ENCODE data around the gene FAM171A2. TPM values are rescaled to one million over a fixed set of nuclear protein-coding genes. Genes with fewer than 3 reads are reported as not detected.
A peak's percentile ranks its signal among the peaks of the same experiment; 100 is the strongest.

Gene FAM171A2
- total and polyA plus RNA-seq, 8 donors: 0.30 to 5.4 (median 0.31) TPM; not detected in 3

DNA sequence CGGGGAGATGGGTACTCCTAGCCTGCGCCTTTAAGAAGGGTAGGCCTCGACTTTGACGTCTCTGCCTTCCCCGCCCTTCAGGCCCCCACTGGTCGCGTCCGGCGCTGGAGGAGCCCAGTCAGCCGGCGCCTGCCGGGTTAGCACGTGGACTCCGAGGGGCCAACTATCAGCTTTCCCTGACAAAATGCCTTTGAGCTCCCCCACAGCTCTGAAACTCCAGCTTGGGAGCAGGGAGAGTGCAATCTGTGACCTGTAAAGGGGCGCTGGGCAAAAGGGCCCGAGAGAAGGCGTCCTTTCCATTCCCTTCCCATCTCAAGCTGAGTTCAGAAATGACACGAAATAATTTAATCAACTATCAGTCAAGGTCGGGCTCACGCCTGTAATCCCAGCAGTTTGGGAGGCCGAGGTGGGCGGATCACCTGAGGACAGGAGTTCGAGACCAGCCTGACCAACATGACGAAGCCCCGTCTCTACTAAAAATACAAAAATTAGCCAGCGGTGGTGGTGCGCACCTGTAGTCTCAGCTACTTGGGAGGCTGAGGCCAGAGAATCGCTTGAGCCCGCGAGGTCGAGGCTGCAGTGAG is 36.7 kb downstream of the FAM171A2 start:
- no peaks in the 10 kb centered on the region for H3K27me3 ChIP-seq
- H3K36me3 ChIP-seq: peaks cover 4 to 7% (median 6%) of the 10 kb centered on the region in 4 donors
- H3K9me3 ChIP-seq: no peaks in the 10 kb centered on the region
- TF ChIP-seq POLR2A (IDR thresholded peaks at IDR 0.05): no peak
- TF ChIP-seq POLR2AphosphoS5 (IDR thresholded peaks at IDR 0.05): peak; percentile 57 to 92 (median 78)
- TF ChIP-seq EP300 (IDR thresholded peaks at IDR 0.05): no peak
- TF ChIP-seq, protein P1, sequence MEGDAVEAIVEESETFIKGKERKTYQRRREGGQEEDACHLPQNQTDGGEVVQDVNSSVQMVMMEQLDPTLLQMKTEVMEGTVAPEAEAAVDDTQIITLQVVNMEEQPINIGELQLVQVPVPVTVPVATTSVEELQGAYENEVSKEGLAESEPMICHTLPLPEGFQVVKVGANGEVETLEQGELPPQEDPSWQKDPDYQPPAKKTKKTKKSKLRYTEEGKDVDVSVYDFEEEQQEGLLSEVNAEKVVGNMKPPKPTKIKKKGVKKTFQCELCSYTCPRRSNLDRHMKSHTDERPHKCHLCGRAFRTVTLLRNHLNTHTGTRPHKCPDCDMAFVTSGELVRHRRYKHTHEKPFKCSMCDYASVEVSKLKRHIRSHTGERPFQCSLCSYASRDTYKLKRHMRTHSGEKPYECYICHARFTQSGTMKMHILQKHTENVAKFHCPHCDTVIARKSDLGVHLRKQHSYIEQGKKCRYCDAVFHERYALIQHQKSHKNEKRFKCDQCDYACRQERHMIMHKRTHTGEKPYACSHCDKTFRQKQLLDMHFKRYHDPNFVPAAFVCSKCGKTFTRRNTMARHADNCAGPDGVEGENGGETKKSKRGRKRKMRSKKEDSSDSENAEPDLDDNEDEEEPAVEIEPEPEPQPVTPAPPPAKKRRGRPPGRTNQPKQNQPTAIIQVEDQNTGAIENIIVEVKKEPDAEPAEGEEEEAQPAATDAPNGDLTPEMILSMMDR (IDR thresholded peaks at IDR 0.05): peak in 1 of 7 experiments; percentile 9
- peak; percentile 97 to 99 for DNase-seq
- H3K4me1 ChIP-seq: peaks cover 18 to 52% (median 42%) of the 10 kb centered on the region in 4 donors
- peak overlapping the region; percentile 96 to 99 (median 98) for H3K4me3 ChIP-seq
- H3K27ac ChIP-seq: peak overlapping the region in 4 of 5 donors; percentile 90 to 97 (median 94)
- WGBS, 5 donors: 21 to 49% (median 27%) methylated on average over 17 to 31 of the region's 31 CpGs
- intact Hi-C loops (cut with DNase I; ENCODE audit: low total_unique reads): no loop called here

- Histone ChIP-seq H3K27ac (peak within 1 kb of the TSS; percentile 90 to 97 (median 96)), H3K36me3 (peaks cover 26 to 29% (median 28%) of the 10 kb centered on the region in 4 donors), H3K4me1 (peaks cover 18 to 41% (median 34%) of the 10 kb centered on the region in 4 donors), H3K4me3 (peak within 1 kb of the TSS; percentile 96 to 99 (median 98)), H3K9me3 (no peaks in the 10 kb centered on the region), H3K27me3 (no peaks in the 10 kb centered on the region)
- DNase-seq: peak; percentile 97 to 98
- peak; percentile 79 to 84 (median 81) for TF ChIP-seq POLR2AphosphoS5 (IDR thresholded peaks at IDR 0.05)
- TF ChIP-seq, protein P1 (IDR thresholded peaks at IDR 0.05): peak in 1 of 7 experiments; percentile 11
- no peak for TF ChIP-seq POLR2A (IDR thresholded peaks at IDR 0.05)
- 0% methylated on average over 28 to 85 of the region's 85 CpGs for WGBS, 5 donors
- intact Hi-C loops (cut with DNase I; ENCODE audit: low total_unique reads): loop anchor here (5.0 kb wide), 1 partner anchor 112 kb away; no protein-coding TSS in a partner anchor
Observed at GRCh38 chr17:44324571-44325275, 38.9 kb downstream of the FAM171A2 start, which contains the start of gene SLC25A39. TSS of gene SLC25A39 (minus strand) at chr17:44324823. CDS start at chr17:44323562, 1,261 bp downstream.

DNA sequence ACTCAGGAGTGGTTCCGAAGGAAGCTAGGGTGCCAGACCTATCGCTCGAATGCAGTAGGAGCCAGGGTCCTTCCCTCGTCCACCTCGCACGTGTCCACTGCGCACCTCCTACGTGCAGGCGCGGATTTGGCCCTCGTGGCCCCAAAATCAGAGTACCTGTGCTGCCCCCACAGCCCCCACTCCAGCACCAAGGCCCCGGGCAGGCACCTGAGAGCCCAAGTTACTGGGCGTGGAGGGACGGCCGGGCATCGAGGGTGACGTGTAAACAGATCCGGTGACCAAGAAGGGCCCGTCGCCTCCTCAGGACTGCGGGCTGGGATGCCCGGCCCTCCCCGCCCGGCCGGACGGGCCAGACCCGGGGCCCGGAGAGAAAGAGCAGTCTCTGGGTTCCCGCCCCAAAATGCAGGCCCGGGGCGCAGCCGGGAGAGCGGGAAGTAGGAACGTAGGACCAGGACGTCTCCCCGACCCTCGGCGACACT is 39.5 kb downstream of the FAM171A2 start:
- Histone ChIP-seq H3K4me1 (peaks cover 18 to 41% (median 34%) of the 10 kb centered on the region in 4 donors), H3K36me3 (peaks cover 31 to 35% (median 34%) of the 10 kb centered on the region in 4 donors), H3K27me3 (no peaks in the 10 kb centered on the region), H3K9me3 (no peaks in the 10 kb centered on the region), H3K27ac (peak overlapping the region; percentile 90 to 97 (median 96)), H3K4me3 (peak overlapping the region; percentile 96 to 99 (median 98))
- WGBS, 5 donors: 1 to 2% (median 1%) methylated on average over 7 to 38 of the region's 38 CpGs
- intact Hi-C loops (cut with DNase I; ENCODE audit: low total_unique reads): loop anchor here (5.0 kb wide), 1 partner anchor 112 kb away; no protein-coding TSS in a partner anchor
- no peak for TF ChIP-seq POLR2AphosphoS5 (IDR thresholded peaks at IDR 0.05)
- TF ChIP-seq, protein P1 (IDR thresholded peaks at IDR 0.05): no peak
- no peak for TF ChIP-seq POLR2A (IDR thresholded peaks at IDR 0.05)
- no peak for TF ChIP-seq EP300 (IDR thresholded peaks at IDR 0.05)
- DNase-seq: peak in 1 of 2 donors; percentile 49

Data from stomach (tissue), 9 donors.